H1 (cell line): Measurements from ENCODE around the gene SND1. TPM values are rescaled to one million over a fixed set of nuclear protein-coding genes. Genes with fewer than 3 reads are reported as not detected.

Source experiments
- CTCF ChIA-PET: fragments of 300-600 bp; sonication (Branson Sonifier 250); formaldehyde crosslinking; loops from one replicate; lab custom pipeline; 2021; ENCODE audit not compliant: partially characterized antibody; lab: Charles Lee
- POLR2A ChIA-PET: fragments of 300-600 bp; sonication (Branson Sonifier 250); formaldehyde crosslinking; loops from one replicate; lab custom pipeline; 2021; ENCODE audit warnings: inconsistent platforms; ENCODE audit not compliant: partially characterized antibody; lab: Charles Lee
- DNase-seq, 2 experiments: peaks; one replicate each; pipeline versions ENCODE4 v3.0.0 to v3.0.0-alpha.2; 2010 to 2022; ENCODE audit warnings: low spot score in 2 of 2, low read depth in 1 of 2, mixed read lengths in 1 of 2
- FAIRE-seq: peaks from 2 replicates; lab custom pipeline; 2011; peaks lifted over from hg19 to GRCh38; lab: Jason Lieb, UNC
- H2AFZ ChIP-seq: 2 replicates; pipeline ENCODE4 v1.8.1; 2012; ENCODE audit warnings: low read length, inconsistent platforms
- H2AK5ac ChIP-seq: 2 replicates; pipeline ENCODE4 v1.6.1; 2013; ENCODE audit warnings: low read depth, low read length
- H2BK120ac ChIP-seq: replicated peaks from 2 replicates; pipeline ENCODE3; 2013; ENCODE audit warnings: low read depth, low read length, inconsistent platforms
- H2BK12ac ChIP-seq: 2 replicates; pipeline ENCODE4 v1.6.1; 2013; ENCODE audit warnings: low read depth, low read length
- H2BK15ac ChIP-seq: 2 replicates; pipeline ENCODE4 v1.6.1; 2013; ENCODE audit warnings: low read length
- H2BK20ac ChIP-seq: 2 replicates; pipeline ENCODE4 v1.6.1; 2013; ENCODE audit warnings: low read length
- H2BK5ac ChIP-seq: 2 replicates; pipeline ENCODE4 v1.6.1; 2013; ENCODE audit warnings: low read depth, low read length
- H3K14ac ChIP-seq: 2 replicates; pipeline ENCODE4 v1.6.1; 2013; ENCODE audit warnings: inconsistent platforms; ENCODE audit not compliant: insufficient read length
- H3K18ac ChIP-seq: 2 replicates; pipeline ENCODE4 v1.6.1; 2013; ENCODE audit warnings: low read length; ENCODE audit errors: extremely low read depth
- H3K23ac ChIP-seq: 2 replicates; pipeline ENCODE4 v1.6.1; 2013; ENCODE audit warnings: inconsistent platforms; ENCODE audit not compliant: insufficient read length
- H3K23me2 ChIP-seq: 2 replicates; pipeline ENCODE4 v1.6.1; 2013; ENCODE audit warnings: low read depth, low read length
- H3K27ac ChIP-seq: 2 replicates; pipeline ENCODE4 v1.6.1; 2011; ENCODE audit warnings: low read depth, low read length, inconsistent platforms
- H3K27me3 ChIP-seq, 4 experiments: replicated peaks in 1 of 4; 1 replicate in 1 of 4; 2 replicates in 3 of 4; pipeline versions ENCODE4 v1.6.1 to v1.8.1; 2011 to 2013; ENCODE audit warnings: low read length in 3 of 4, mild to moderate bottlenecking in 3 of 4, inconsistent platforms in 2 of 4, mixed read lengths in 2 of 4, moderate library complexity in 1 of 4; ENCODE audit not compliant: control insufficient read depth in 3 of 4, insufficient read depth in 3 of 4; ENCODE audit errors: extremely low read depth in 1 of 4
- H3K36me3 ChIP-seq, 4 experiments: 2 replicates each; pipeline versions ENCODE4 v1.6.1 to v1.8.1; 2011 to 2013; ENCODE audit warnings: mild to moderate bottlenecking in 4 of 4, low read length in 3 of 4, moderate library complexity in 2 of 4, control low read depth in 1 of 4, inconsistent platforms in 1 of 4; ENCODE audit not compliant: insufficient read depth in 4 of 4, control insufficient read depth in 2 of 4
- H3K4ac ChIP-seq: replicated peaks from 2 replicates; pipeline ENCODE3; 2013; ENCODE audit warnings: low read length, low read depth, mixed read lengths, inconsistent platforms; ENCODE audit not compliant: insufficient read length
- H3K4me1 ChIP-seq, 4 experiments: replicated peaks in 1 of 4; 1 replicate in 1 of 4; 2 replicates in 3 of 4; pipeline versions ENCODE4 v1.6.1 to v1.8.1; 2011 to 2013; ENCODE audit warnings: low read length in 3 of 4, inconsistent platforms in 2 of 4, mixed read lengths in 1 of 4; ENCODE audit not compliant: insufficient read depth in 4 of 4, control insufficient read depth in 3 of 4
- H3K4me2 ChIP-seq, 2 experiments: 2 replicates each; pipeline versions ENCODE4 v1.6.1 to v1.8.1; 2011 to 2013; ENCODE audit warnings: low read depth in 2 of 2, low read length in 2 of 2, control low read depth in 1 of 2, inconsistent platforms in 1 of 2, mild to moderate bottlenecking in 1 of 2; ENCODE audit not compliant: insufficient read depth in 1 of 2
- H3K4me3 ChIP-seq, 4 experiments: fragments of 200-600, 300-600 bp in 1 of 4; sonication (generic), shearing (Covaris generic), sonication (Bioruptor Twin) in 1 of 4; 2 replicates each; pipeline versions ENCODE4 v1.5.1 to v1.8.1; 2011 to 2016; ENCODE audit warnings: low read length in 4 of 4, low read depth in 3 of 4, control low read depth in 2 of 4, inconsistent platforms in 2 of 4, mild to moderate bottlenecking in 2 of 4, mixed read lengths in 1 of 4, moderate library complexity in 1 of 4; ENCODE audit not compliant: insufficient read depth in 2 of 4; ENCODE audit errors: extremely low read depth in 1 of 4
- H3K56ac ChIP-seq: replicated peaks from 2 replicates; pipeline ENCODE3; 2013; ENCODE audit warnings: low read depth, mild to moderate bottlenecking, mixed read lengths, low read length, inconsistent platforms; ENCODE audit not compliant: insufficient read length
- H3K79me1 ChIP-seq: 2 replicates; pipeline ENCODE4 v1.6.1; 2013; ENCODE audit warnings: low read depth, low read length, control low read depth
- H3K79me2 ChIP-seq, 2 experiments: 2 replicates each; pipeline versions ENCODE4 v1.6.1 to v1.8.1; 2012 to 2013; ENCODE audit warnings: low read length in 2 of 2, mild to moderate bottlenecking in 2 of 2, inconsistent platforms in 1 of 2; ENCODE audit not compliant: insufficient read depth in 2 of 2, control insufficient read depth in 1 of 2
- H3K9ac ChIP-seq, 4 experiments: replicated peaks in 1 of 4; 1 replicate in 1 of 4; 2 replicates in 3 of 4; pipeline versions ENCODE4 v1.6.1 to v1.8.1; 2011 to 2013; ENCODE audit warnings: low read depth in 3 of 4, low read length in 3 of 4, control low read depth in 2 of 4, mild to moderate bottlenecking in 2 of 4, moderate library complexity in 2 of 4, inconsistent platforms in 1 of 4; ENCODE audit errors: extremely low read depth in 1 of 4
- H3K9me3 ChIP-seq, 2 experiments: 2 replicates each; pipeline versions ENCODE4 v1.6.1 to v1.8.1; 2012 to 2013; ENCODE audit warnings: mild to moderate bottlenecking in 2 of 2, moderate library complexity in 2 of 2, control low read depth in 1 of 2, inconsistent platforms in 1 of 2, low read depth in 1 of 2, low read length in 1 of 2, mixed read lengths in 1 of 2; ENCODE audit not compliant: insufficient read depth in 2 of 2
- H4K20me1 ChIP-seq, 2 experiments: replicated peaks in 1 of 2; 2 replicates each; pipeline versions ENCODE3 to v1.8.1; 2011 to 2013; ENCODE audit warnings: inconsistent platforms in 2 of 2, low read length in 2 of 2, mild to moderate bottlenecking in 1 of 2; ENCODE audit not compliant: insufficient read depth in 2 of 2, control insufficient read depth in 1 of 2
- H4K5ac ChIP-seq: 2 replicates; pipeline ENCODE4 v1.6.1; 2013; ENCODE audit warnings: low read length, low read depth, mixed read lengths, inconsistent platforms; ENCODE audit not compliant: insufficient read length
- H4K8ac ChIP-seq: 2 replicates; pipeline ENCODE4 v1.8.0; 2013; ENCODE audit warnings: mild to moderate bottlenecking, moderate library complexity, low read length, inconsistent platforms; ENCODE audit not compliant: insufficient read depth; ENCODE audit errors: extremely low read depth
- H4K91ac ChIP-seq: replicated peaks from 2 replicates; pipeline ENCODE3; 2013; ENCODE audit warnings: low read length, mixed read lengths, inconsistent platforms; ENCODE audit not compliant: insufficient read length
- BCL11A ChIP-seq, 2 experiments: IDR thresholded peaks; one replicate each; pipeline ENCODE4 v1.6.1; 2011; ENCODE audit warnings: low read depth in 2 of 2, low read length in 2 of 2, mild to moderate bottlenecking in 2 of 2
- BRCA1 ChIP-seq: IDR thresholded peaks from 2 replicates; pipeline ENCODE4 v1.6.1; 2012; ENCODE audit warnings: low read depth, low read length, improper control_type of control experiment
- CEBPB ChIP-seq: IDR thresholded peaks from 2 replicates; pipeline ENCODE4 v1.6.1; 2012; ENCODE audit warnings: low read depth, low read length
- EGR1 ChIP-seq: IDR thresholded peaks from 2 replicates; pipeline ENCODE4 v1.6.1; 2011; ENCODE audit warnings: low read depth, low read length, borderline replicate concordance
- POU5F1 ChIP-seq: IDR thresholded peaks from 2 replicates; pipeline ENCODE4 v1.6.1; 2011; ENCODE audit warnings: low read depth, mild to moderate bottlenecking, low read length, moderate library complexity
- RAD21 ChIP-seq, 2 experiments: IDR thresholded peaks in 1 of 2; conservative IDR thresholded peaks in 1 of 2; 2 replicates each; pipeline ENCODE4 v1.6.1; 2011; ENCODE audit warnings: low read depth in 2 of 2, low read length in 2 of 2, improper control_type of control experiment in 1 of 2, inconsistent platforms in 1 of 2, mild to moderate bottlenecking in 1 of 2, moderate library complexity in 1 of 2
- TAF1 ChIP-seq: IDR thresholded peaks from 2 replicates; pipeline ENCODE4 v1.6.1; 2011; ENCODE audit warnings: mild to moderate bottlenecking, low read depth, low read length
- WGBS, 2 experiments: shearing (Covaris generic) in 1 of 2; methylation state at CpG; one replicate each; pipeline versions ENCODE4 v1.1.6 to v1.1.7; 2013 to 2015; ENCODE audit warnings: low lambda C conversion rate in 2 of 2, mixed read lengths in 2 of 2, inconsistent platforms in 1 of 2, low coverage in 1 of 2, missing lambda C conversion rate in 1 of 2; ENCODE audit not compliant: insufficient replicate concordance in 2 of 2, insufficient coverage in 1 of 2, insufficient read length in 1 of 2; ENCODE audit errors: extremely low coverage in 1 of 2, missing lambda C conversion rate in 1 of 2; 5-methylcytosine and 5-hydroxymethylcytosine counted together
- polyA plus RNA-seq, 7 experiments: library from polyadenylated mRNA; depleted of rRNA in 3 of 7; stranded (reverse) in 5 of 7; unstranded in 2 of 7; fragments of >200 nt in 5 of 7; fragments of 200-250 nt in 2 of 7; gene quantifications; 1 replicate in 5 of 7; 2 replicates in 1 of 7; 4 replicates in 1 of 7; pipeline versions ENCODE4 v1.2.1 to v1.2.3, GENCODE V29; 2011 to 2013; ENCODE audit warnings: missing spikeins in 2 of 7, mixed read lengths in 2 of 7
- total RNA-seq: library from RNA; stranded (reverse); fragmentation: NEBNext Ultra II Directional; extraction: Animal tissue kit (Norgen Biotek cat#: 25700); gene quantifications from 2 replicates; pipeline ENCODE4 v1.2.1, GENCODE V29; 2021
- TF ChIP-seq, protein P1 (sequence below), 3 experiments: IDR thresholded peaks; 1 replicate in 2 of 3; 2 replicates in 1 of 3; pipeline versions ENCODE4 v1.5.1 to v1.6.1; 2011; ENCODE audit warnings: low read length in 3 of 3, mild to moderate bottlenecking in 3 of 3, inconsistent platforms in 2 of 3, low read depth in 1 of 3, moderate library complexity in 1 of 3; ENCODE audit not compliant: insufficient read depth in 1 of 3; ENCODE audit errors: control extremely low read depth in 1 of 3

The SND1 gene
- total and polyA plus RNA-seq, 2 of the 8 experiments (the other 6 are each of a cell fraction or from before 2014, with no cell fraction given), result 122 to 290 TPM

DNA sequence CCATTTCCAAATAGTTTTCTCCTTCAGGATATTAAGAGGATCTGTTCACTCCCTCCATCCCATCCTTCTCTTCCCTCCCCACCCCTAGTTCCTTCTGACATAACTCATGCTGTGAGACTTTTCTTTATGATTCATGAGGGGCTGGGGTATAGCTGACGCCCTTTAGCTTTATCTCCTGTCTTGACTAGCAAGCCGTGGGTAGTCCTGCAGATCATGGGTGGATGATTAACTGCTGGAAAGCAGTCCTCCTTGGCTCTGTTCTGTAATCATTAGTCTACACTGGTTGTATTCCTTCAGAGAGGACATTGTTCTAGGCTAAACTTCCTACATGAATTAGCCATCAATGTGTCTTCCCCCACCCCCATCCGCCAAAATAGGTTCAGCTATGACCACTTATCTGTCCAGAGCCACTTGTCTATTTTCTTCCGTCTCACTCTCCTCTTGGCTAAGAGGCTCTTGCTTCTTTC is 243.9 kb downstream of the SND1 start:
- no peak for FAIRE-seq

More for the DNA sequence above, 243.9 kb downstream of the SND1 start:
- Histone ChIP-seq H3K9me3 (no peaks in the 10 kb centered on the region), H3K79me2 (peaks cover 0 to 11% of the 10 kb centered on the region in 2 experiments; a peak in 2 of 4 replicates), H3K4me2 (peak overlapping the region; percentile 10 to 40; a peak in 2 of 4 replicates), H3K27ac (no peak overlapping the region), H3K4me1 (peaks cover 3 to 41% (median 11%) of the 10 kb centered on the region in 4 experiments; a peak in 6 of 7 replicates), H3K23me2 (no peaks in the 10 kb centered on the region), H3K18ac (no peak overlapping the region), H3K27me3 (no peaks in the 10 kb centered on the region), H4K20me1 (peaks cover 2 to 3% of the 10 kb centered on the region in 2 experiments), H2BK12ac (no peak overlapping the region), H2BK120ac (no peak overlapping the region), H2AFZ (no peak overlapping the region), H2AK5ac (no peak overlapping the region), H3K36me3 (peaks cover 0 to 9% (median 4%) of the 10 kb centered on the region in 4 experiments; a peak in 3 of 8 replicates), H3K79me1 (no peaks in the 10 kb centered on the region), H4K8ac (no peak overlapping the region), H3K4ac (no peak overlapping the region), H4K91ac (no peak overlapping the region), H4K5ac (no peak overlapping the region), H3K23ac (no peak overlapping the region), H3K9ac (no peak overlapping the region), H2BK5ac (no peak overlapping the region), H2BK15ac (no peak overlapping the region), H3K14ac (no peak overlapping the region), H2BK20ac (no peak overlapping the region), H3K4me3 (no peak overlapping the region), H3K56ac (no peak overlapping the region)
- no peak for DNase-seq
- 70% methylated on average over 4 of the region's 4 CpGs; no CpG with 5 or more reads in 1 of the 2 experiments for WGBS, 2 experiments
- ChIA-PET POLR2A (no interaction called here), CTCF (interaction anchor here (0.9 to 2.1 kb wide), 6 partner anchors 9 to 313 kb away, joined by 3 to 9 read pairs (median 5); no protein-coding TSS in a partner anchor)
- no peak for TF ChIP-seq POU5F1
- no peak for TF ChIP-seq CEBPB
- TF ChIP-seq RAD21 (IDR thresholded peaks at IDR 0.05 in 1 of 2, conservative IDR thresholded peaks at IDR 0.05 in 1 of 2; ENCODE audit: low read depth in 2 of 2, low read length in 2 of 2), result no peak
- TF ChIP-seq BRCA1, result no peak
- no peak for TF ChIP-seq TAF1
- TF ChIP-seq BCL11A (IDR thresholded peaks at IDR 0.05; ENCODE audit: low read depth in 2 of 2, low read length in 2 of 2), result no peak
- TF ChIP-seq, protein P1, sequence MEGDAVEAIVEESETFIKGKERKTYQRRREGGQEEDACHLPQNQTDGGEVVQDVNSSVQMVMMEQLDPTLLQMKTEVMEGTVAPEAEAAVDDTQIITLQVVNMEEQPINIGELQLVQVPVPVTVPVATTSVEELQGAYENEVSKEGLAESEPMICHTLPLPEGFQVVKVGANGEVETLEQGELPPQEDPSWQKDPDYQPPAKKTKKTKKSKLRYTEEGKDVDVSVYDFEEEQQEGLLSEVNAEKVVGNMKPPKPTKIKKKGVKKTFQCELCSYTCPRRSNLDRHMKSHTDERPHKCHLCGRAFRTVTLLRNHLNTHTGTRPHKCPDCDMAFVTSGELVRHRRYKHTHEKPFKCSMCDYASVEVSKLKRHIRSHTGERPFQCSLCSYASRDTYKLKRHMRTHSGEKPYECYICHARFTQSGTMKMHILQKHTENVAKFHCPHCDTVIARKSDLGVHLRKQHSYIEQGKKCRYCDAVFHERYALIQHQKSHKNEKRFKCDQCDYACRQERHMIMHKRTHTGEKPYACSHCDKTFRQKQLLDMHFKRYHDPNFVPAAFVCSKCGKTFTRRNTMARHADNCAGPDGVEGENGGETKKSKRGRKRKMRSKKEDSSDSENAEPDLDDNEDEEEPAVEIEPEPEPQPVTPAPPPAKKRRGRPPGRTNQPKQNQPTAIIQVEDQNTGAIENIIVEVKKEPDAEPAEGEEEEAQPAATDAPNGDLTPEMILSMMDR (IDR thresholded peaks at IDR 0.05; ENCODE audit: control extremely low read depth in 1 of 3, insufficient read depth in 1 of 3, low read depth in 1 of 3, low read length in 3 of 3), result no peak
- TF ChIP-seq EGR1, result no peak
